Measurements from ENCODE around the gene AIFM2. TPM values are rescaled to one million over a fixed set of nuclear protein-coding genes. Genes with fewer than 3 reads are reported as not detected.
A peak's percentile ranks its signal among the peaks of the same experiment; 100 is the strongest.
"Not testable (repeated sequence)": the region's sequence is repeated elsewhere in the genome, so short reads cannot be mapped to it uniquely, and the experiment has no call there.

The AIFM2 gene
- polyA plus RNA-seq, 3 donors: 0.28 to 2.1 (median 0.41) TPM

GRCh38 chr10:70106958-70107791 lies 25.4 kb downstream of the AIFM2 start:
- Histone ChIP-seq H4K20me1 (ENCODE audit: insufficient read depth, low read length) (no peaks in the 10 kb centered on the region), H3K36me3 (replicated peaks in 1 of 2; ENCODE audit: control insufficient read depth in 1 of 2, insufficient read depth in 2 of 2, low read length in 2 of 2) (no peaks in the 10 kb centered on the region), H3K4me2 (replicated peaks; ENCODE audit: extremely low read depth, low read length, poor library complexity, severe bottlenecking) (no peak overlapping the region), H3K27me3 (ENCODE audit: control insufficient read depth in 2 of 2, insufficient read depth in 2 of 2, low read length in 2 of 2) (no peaks in the 10 kb centered on the region), H3K9me3 (replicated peaks in 1 of 2; ENCODE audit: control insufficient read depth in 1 of 2, insufficient read depth in 1 of 2, low read length in 2 of 2) (no peaks in the 10 kb centered on the region), H3K4me1 (ENCODE audit: control insufficient read depth in 1 of 2, insufficient read depth in 2 of 2, low read length in 2 of 2) (peaks cover 0 to 3% of the 10 kb centered on the region in 2 donors), H3K27ac (ENCODE audit: low read depth in 1 of 2, low read length in 2 of 2) (no peak overlapping the region), H3K79me2 (ENCODE audit: insufficient read depth, low read length) (no peaks in the 10 kb centered on the region), H3K4me3 (replicated peaks in 1 of 3; ENCODE audit: low read depth in 2 of 3, low read length in 3 of 3) (no peak overlapping the region), H2AFZ (ENCODE audit: insufficient read depth, low read depth, low read length, poor library complexity, severe bottlenecking) (no peak overlapping the region), H3K9ac (ENCODE audit: insufficient read depth, low read length, poor library complexity, severe bottlenecking) (no peak overlapping the region)
- WGBS (ENCODE audit: insufficient coverage): 95% methylated on average over 20 of the region's 22 CpGs
- DNase-seq: no peak
- intact Hi-C loops (cut with micrococcal nuclease): no loop called here
- Mint-ChIP-seq H3K4me1 (peaks cover 5% of the 10 kb centered on the region), H3K9me3 (peaks cover 0 to 3% (median 0%) of the 10 kb centered on the region in 7 donors), H3K4me3 (no peak overlapping the region), H3K27ac (no peak overlapping the region), H3K27me3 (ENCODE audit: low read depth in 3 of 3) (peaks cover 0 to 4% (median 1%) of the 10 kb centered on the region in 3 donors), H3K36me3 (peaks cover 2 to 9% of the 10 kb centered on the region in 2 donors)
- peak; percentile 53 for TF ChIP-seq CTCF (IDR thresholded peaks at IDR 0.05)

GRCh38 chr10:70101668-70102067 lies 31.0 kb downstream of the AIFM2 start:
- Histone ChIP-seq H3K27me3 (ENCODE audit: control insufficient read depth in 2 of 2, insufficient read depth in 2 of 2, low read length in 2 of 2) (no peaks in the 10 kb centered on the region), H3K9ac (ENCODE audit: insufficient read depth, low read length, poor library complexity, severe bottlenecking) (no peak overlapping the region), H3K4me3 (replicated peaks in 1 of 3; ENCODE audit: low read depth in 2 of 3, low read length in 3 of 3) (no peak overlapping the region), H3K79me2 (ENCODE audit: insufficient read depth, low read length) (no peaks in the 10 kb centered on the region), H3K27ac (ENCODE audit: low read depth in 1 of 2, low read length in 2 of 2) (no peak overlapping the region), H2AFZ (ENCODE audit: insufficient read depth, low read depth, low read length, poor library complexity, severe bottlenecking) (no peak overlapping the region), H4K20me1 (ENCODE audit: insufficient read depth, low read length) (no peaks in the 10 kb centered on the region), H3K4me1 (ENCODE audit: control insufficient read depth in 1 of 2, insufficient read depth in 2 of 2, low read length in 2 of 2) (no peaks in the 10 kb centered on the region), H3K36me3 (replicated peaks in 1 of 2; ENCODE audit: control insufficient read depth in 1 of 2, insufficient read depth in 2 of 2, low read length in 2 of 2) (no peaks in the 10 kb centered on the region), H3K9me3 (replicated peaks in 1 of 2; ENCODE audit: control insufficient read depth in 1 of 2, insufficient read depth in 1 of 2, low read length in 2 of 2) (no peaks in the 10 kb centered on the region), H3K4me2 (replicated peaks; ENCODE audit: extremely low read depth, low read length, poor library complexity, severe bottlenecking) (no peak overlapping the region)
- peaks cover 1 to 4% (median 2%) of the 10 kb centered on the region in 3 donors for H3K27me3 Mint-ChIP-seq (ENCODE audit: low read depth in 3 of 3)
- H3K9me3 Mint-ChIP-seq: peaks cover 0 to 3% (median 0%) of the 10 kb centered on the region in 7 donors
- no peak overlapping the region for H3K27ac Mint-ChIP-seq
- intact Hi-C loops (cut with micrococcal nuclease): no loop called here
- no peak overlapping the region for H3K4me3 Mint-ChIP-seq
- TF ChIP-seq CTCF (IDR thresholded peaks at IDR 0.05): no peak
- no peaks in the 10 kb centered on the region for H3K4me1 Mint-ChIP-seq
- no peak for DNase-seq
- peaks cover 2 to 5% of the 10 kb centered on the region in 2 donors for H3K36me3 Mint-ChIP-seq
- WGBS (ENCODE audit: insufficient coverage): no CpG with 5 or more reads among the region's 3 CpGs

- intact Hi-C loops (cut with micrococcal nuclease); H3K27ac Mint-ChIP-seq; H3K36me3 Mint-ChIP-seq; H2AFZ ChIP-seq (ENCODE audit: insufficient read depth, low read depth, low read length, poor library complexity, severe bottlenecking); H4K20me1 ChIP-seq (ENCODE audit: insufficient read depth, low read length); H3K9ac ChIP-seq (ENCODE audit: insufficient read depth, low read length, poor library complexity, severe bottlenecking); H3K4me3 ChIP-seq (replicated peaks in 1 of 3; ENCODE audit: low read depth in 2 of 3, low read length in 3 of 3); H3K4me1 Mint-ChIP-seq; DNase-seq; H3K36me3 ChIP-seq (replicated peaks in 1 of 2; ENCODE audit: control insufficient read depth in 1 of 2, insufficient read depth in 2 of 2, low read length in 2 of 2); H3K27me3 Mint-ChIP-seq (ENCODE audit: low read depth in 3 of 3); H3K4me1 ChIP-seq (ENCODE audit: control insufficient read depth in 1 of 2, insufficient read depth in 2 of 2, low read length in 2 of 2); H3K27ac ChIP-seq (ENCODE audit: low read depth in 1 of 2, low read length in 2 of 2); H3K9me3 ChIP-seq (replicated peaks in 1 of 2; ENCODE audit: control insufficient read depth in 1 of 2, insufficient read depth in 1 of 2, low read length in 2 of 2); H3K79me2 ChIP-seq (ENCODE audit: insufficient read depth, low read length); H3K27me3 ChIP-seq (ENCODE audit: control insufficient read depth in 2 of 2, insufficient read depth in 2 of 2, low read length in 2 of 2); H3K9me3 Mint-ChIP-seq; H3K4me3 Mint-ChIP-seq; H3K4me2 ChIP-seq (replicated peaks; ENCODE audit: extremely low read depth, low read length, poor library complexity, severe bottlenecking): not testable (repeated sequence)
- 98% methylated on average over 8 of the region's 11 CpGs for WGBS (ENCODE audit: insufficient coverage)
These were observed 31.5 kb downstream of the AIFM2 start for GRCh38 chr10:70101068-70101562.
